Daoy (cell line): ENCODE measurements around the gene KICS2. TPM values are rescaled to one million over a fixed set of nuclear protein-coding genes. Genes with fewer than 3 reads are reported as not detected.
A peak's percentile ranks its signal among the peaks of the same experiment; 100 is the strongest.
"Not testable (repeated sequence)": the region's sequence is repeated elsewhere in the genome, so short reads cannot be mapped to it uniquely, and the experiment has no call there.

ENCODE experiments used
- DNase-seq: peaks from one replicate; pipeline ENCODE4 v3.0.0-alpha.2; 2015; ENCODE audit warnings: low read depth
- total RNA-seq: library from RNA; depleted of rRNA; stranded (reverse); fragments of >200 nt; shearing (Covaris generic); gene quantifications from 2 replicates; pipeline ENCODE4 v1.2.3, GENCODE V29; 2014

Gene KICS2
- total RNA-seq, 1 experiment from 2014 or later = 7.4 TPM

DNA sequence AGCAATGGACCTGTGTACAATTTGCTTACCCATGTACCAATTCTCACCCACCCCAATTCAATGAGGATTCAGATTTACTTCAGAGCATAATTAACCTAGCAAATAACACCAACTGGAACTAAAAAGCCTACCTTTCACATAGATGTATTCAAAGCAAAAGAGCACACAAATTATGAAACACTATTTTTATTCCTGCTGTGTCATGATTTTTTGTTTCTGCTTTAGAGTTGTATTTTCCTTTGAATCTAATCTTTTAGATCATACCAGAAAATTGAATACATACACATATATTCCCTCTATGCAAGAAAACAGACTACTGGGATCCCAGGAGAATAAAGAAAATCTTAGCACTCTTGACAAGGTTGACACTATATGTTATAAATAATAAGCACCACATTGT lies 5.9 kb downstream of the KICS2 start:
- no peak for DNase-seq

DNA sequence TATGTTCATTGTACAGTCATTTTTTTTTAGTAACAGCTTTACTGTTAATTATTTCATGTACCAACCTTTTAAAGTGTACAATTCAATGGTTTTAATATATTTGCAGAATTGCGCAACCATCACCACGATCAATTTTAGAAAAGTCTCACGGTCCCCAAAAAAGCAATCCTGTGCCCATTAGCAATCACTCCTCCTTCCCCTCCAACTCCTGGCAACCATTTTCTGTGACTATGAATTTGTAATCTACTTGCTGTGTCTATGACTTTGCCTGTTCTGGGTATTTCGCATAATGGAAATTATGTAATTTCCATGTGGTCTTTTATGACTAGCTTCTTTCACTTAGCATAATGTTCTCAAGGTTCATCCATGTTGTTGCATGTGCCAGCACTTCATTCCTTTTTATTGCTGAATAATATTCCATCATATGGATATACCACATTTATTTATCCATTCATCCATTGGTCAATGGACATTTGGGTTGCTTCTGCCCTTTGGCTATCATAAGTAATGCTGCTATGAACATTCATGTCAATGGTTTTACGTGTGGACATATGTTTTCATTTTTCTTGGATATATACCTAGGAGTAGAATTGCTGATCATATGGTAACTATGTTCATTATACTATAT lies 9.9 kb downstream of the KICS2 start:
- DNase-seq = no peak

DNA sequence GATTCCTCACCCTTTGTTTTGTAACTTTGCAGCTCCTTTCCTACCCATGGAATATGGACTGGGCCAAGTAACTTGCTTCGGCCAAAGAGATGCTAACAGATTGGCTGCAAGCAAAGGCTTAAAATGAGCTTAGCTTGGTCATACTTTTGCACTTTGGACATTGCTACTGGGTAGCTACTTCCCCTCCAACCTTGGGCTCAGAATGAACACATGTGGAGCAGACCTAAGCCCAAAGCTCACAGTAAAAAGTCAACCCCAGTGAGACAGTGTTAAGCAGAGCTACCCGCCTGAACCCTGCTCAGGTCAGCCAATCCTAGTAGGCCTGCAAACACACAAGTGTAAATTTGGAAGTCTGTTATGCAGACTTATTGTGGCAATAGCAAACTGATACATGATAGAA lies 14.6 kb downstream of the KICS2 start:
- no peak for DNase-seq

DNA sequence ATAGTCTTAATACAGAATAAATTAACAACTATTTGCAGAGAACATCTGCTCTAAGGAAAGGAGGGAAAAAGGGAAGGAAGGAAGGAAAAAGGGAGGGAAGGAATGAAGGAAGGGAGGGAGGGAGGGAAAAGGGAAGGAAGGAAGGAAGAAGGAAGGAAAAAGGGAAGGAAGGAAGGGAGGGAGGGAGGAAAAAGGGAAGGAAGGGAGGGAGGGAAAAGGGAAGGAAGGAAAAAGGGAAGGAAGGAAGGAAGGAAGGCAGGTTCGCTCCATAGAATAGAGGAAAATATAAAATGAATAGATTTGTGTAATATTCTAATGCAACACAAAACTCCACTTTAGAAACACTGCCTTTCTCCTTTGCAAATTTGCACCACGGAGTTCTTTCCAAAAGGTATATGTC lies 16.6 kb downstream of the KICS2 start:
- no peak for DNase-seq

DNA sequence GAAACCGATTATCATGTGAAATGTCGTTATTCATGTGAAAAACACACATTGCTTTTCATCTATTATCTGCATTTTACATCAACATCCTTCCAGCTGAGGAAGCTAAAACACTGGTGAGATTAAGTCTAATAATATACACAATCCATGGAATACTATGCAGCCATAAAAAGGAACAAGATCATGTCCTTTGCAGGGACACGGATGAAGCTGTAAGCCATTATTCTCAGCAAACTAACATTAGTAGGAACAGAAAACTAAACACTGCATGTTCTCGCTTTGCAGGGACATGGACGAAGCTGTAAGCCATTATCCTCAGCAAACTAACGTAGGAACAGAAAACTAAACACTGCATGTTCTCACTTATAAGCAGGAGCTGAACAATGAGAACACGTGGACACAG lies 18.3 kb downstream of the KICS2 start:
- DNase-seq = no peak

DNA sequence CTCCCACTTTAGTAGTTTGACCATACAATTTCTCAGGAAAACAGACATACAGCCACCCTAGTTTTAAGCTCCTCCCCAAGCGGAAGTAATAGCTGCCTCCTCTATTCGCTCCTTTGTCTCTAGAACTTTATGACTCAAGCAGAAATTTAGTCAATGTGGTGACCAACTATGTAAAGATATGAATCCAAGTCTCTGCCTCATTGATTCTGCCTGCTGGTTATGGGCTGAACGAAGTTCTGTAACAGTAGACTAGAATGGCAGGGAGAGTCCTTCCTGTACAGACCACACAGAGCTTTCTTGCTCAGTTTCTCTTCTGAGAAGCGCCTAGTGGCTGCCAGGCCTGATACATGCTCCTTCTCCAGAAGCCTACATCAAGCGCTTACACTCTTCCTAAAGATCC lies 19.1 kb downstream of the KICS2 start:
- DNase-seq = no peak

DNA sequence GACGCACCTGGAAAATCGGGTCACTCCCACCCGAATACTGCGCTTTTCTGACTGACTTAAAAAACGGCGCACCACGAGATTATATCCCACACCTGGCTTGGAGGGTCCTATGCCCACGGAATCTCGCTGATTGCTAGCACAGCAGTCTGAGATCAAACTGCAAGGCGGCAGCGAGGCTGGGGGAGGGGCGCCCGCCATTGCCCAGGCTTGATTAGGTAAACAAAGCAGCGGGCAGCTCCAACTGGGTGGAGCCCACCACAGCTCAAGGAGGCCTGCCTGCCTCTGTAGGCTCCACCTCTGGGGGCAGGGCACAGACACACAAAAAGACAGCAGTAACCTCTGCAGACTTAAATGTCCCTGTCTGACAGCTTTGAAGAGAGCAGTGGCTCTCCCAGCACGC lies 26.3 kb downstream of the KICS2 start:
- not testable (repeated sequence) for DNase-seq

DNA sequence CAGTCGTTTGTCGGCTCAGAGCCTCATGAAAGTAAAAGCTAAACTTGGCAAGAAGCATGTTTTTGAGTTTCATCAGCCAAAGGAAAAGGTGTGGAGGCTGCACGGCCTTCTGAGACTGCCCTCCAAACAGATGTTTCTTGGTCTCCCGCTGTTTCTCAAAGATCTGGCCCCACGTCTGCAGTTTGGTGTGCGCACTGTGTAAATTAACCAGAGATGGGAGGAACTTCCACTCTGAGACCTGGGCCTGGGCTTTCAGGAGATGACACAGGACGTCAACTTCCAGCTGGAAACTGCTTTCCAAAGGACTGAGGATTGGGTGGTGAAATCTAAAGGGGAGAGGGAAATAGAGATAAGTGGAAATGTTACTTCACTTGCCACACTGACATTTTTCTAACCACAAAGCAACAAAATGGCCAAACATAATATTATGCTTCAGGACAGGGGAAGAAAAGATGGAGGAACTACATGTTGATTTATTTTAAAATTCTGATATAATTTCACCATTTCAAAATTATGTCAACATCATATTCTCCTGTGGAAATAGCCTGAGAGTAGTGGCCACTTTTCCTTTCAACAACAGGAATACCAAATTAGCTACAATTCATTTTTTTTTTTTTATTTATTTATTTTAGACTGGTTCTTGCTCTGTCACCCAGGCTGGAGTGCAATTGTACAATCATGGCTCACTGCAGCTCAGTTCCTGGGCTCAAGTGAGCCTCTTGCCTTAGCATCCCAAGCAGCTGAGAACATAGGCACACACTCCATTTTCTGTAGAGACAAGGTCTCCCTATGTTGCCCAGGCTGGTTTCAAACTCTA lies 27.6 kb downstream of the KICS2 start:
- DNase-seq = no peak

DNA sequence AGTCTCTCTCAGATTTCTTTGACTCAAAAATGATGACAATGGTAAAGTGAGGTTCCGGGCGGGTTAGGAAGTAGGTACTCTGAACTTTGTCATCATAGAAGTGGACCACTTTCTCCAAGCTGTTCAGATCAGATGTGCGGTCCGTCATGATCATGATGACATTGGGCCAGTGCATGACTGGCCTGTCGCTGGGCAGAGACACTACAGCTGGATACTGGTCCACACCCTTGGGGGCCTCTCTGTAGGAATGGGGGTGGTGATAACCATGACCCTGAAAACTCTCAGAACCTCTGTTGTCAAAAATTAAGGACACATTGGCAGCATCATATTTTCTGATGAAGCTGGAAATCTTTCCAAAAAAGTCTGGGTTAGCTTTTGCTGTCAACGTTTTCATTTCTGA lies 28.2 kb downstream of the KICS2 start:
- DNase-seq = no peak

DNA sequence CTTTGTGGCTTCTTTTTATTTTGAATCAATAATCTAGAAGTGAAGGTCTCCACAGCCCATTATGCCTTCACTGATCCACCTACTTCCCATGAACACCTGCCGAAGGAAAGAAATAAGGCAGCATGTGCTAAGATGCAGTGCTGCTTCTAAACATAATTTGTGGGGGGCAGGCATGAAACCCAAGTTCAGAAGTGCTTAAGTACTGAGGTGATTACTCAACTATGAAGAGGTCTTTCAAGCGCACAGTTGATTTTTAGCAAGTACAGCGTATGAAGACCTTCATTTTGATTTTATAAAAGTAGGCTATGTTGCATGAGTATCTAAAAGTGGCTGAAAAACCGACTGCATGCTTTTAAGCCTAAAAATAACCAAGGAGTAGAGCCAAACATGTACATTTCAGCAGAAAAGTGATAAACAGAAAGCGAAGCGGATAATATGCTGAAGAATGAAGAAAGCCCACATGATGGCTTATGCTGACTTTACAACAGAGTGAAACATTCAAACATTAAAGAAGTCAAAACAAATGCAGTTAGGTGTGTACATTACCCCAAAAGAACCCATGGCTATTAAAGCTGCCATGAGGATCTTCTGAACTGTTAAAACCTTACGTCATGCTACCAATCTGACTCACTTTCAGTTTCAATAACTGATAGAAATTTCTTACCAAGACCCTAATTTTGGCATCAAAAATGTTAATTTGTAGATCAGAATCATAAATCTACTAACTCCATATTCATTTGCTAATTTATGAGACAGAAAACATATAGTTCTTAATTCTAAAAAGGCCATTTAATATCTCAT lies 29.3 kb downstream of the KICS2 start:
- no peak for DNase-seq

DNA sequence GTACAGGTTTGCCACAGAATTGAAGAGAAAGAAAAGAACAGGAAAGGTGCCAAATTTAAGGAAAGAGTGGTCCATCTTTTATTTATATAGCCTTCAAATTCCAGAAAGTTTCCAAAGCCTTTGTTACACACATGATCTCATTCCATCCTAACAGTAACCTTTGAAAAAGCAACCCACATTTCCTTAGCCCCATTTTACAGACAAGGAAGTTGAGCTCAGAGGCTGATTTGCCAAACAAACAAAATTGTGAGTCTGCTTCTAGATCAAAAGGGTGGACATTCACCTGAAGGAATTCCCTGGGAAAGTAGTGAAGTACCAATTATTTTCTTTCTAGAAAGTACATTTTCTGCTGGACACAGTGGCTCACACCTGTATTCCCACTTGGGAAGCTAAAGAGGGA lies 32.0 kb downstream of the KICS2 start:
- DNase-seq = no peak

DNA sequence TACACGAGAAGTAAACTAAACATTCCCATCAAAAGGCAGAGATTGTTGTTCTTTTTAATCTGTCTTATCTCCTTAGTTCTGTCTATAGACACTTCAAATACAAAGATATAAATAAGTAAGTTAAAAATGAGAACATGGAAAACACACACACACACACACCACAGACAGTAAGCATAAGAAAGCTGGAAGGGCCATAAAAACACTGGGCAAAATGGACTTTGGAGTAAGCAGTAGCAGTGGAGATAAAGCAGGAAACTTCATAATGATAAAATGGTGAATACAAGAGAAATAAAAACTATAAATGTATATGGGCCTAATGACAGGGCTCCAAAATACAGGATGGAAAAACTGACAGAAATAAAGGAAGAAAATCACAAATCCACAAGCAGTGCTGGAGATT lies 32.6 kb downstream of the KICS2 start:
- no peak for DNase-seq

DNA sequence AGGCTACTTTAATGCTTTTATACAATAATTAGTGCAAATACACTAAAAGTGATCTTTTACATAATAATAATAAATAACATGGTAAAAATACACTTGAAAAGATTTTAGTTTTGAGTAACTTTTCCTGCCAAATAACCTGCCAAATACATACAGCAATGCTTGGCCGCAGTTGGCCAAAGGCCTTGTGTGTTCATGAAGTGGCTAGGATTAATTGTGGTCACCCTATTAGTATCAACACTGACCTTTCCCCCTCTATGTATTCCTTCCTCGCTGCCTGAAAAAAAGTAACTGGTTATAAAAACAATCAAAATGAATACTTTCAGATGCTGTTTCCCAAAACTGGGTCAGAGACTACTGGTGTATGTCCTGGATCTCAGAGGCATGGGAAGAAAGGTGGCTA lies 34.3 kb downstream of the KICS2 start:
- DNase-seq = no peak

DNA sequence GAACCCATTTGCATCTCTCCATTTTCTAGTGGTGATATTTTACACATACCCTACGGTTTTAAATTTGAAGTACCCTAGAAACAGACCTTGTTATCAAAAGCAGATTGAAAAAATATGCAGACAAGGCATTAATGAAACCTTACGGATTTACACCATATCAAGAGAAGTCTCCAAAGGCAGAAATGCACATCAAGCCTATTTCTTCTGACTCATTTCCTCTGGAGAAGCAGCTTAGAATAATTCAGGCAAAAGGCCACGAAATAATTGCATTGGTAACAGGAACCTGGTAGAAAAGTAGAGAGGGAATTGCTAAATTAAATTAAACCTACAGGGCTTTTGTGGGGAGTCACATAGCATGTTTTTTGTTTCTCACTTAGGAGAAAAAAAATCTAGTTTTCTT lies 34.7 kb downstream of the KICS2 start:
- peak; percentile 74 for DNase-seq

DNA sequence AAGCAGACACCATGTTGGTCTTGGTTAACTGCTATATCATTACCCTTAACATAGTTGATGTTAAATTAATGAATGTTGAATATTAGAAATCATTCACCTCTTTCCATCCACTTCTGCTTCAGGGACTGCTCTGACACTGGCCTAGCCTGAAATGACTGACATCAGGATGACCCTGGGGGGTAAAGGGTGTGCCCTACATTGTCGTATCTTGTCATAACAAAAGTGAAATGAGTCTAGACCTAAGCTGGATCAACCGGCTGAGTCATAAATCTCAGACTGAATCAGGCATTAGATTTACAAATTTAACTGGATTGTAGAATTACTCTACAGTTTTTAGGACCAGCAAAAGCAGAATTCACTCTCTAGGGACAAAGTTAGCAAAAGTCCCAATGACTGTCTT lies 35.3 kb downstream of the KICS2 start:
- peak; percentile 77 for DNase-seq

DNA sequence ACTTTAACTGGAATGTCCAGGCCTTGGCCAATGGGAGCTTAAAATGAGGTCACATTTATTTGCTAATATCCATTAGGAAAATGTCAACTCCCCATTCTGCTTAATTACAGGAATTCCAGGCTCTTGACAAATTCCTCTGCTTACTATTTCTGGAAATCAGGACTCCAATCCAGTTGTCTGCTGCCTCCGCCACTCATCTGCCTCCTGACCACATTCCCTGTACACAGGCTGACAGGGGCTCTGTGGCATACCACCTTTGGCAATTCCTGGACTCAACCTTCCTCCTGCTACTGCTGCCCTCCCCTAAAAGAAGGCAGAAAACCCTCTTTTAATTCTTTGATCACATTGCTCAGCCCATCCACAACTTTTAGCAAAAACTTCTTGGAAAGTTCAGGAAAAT lies 37.9 kb downstream of the KICS2 start:
- no peak for DNase-seq

DNA sequence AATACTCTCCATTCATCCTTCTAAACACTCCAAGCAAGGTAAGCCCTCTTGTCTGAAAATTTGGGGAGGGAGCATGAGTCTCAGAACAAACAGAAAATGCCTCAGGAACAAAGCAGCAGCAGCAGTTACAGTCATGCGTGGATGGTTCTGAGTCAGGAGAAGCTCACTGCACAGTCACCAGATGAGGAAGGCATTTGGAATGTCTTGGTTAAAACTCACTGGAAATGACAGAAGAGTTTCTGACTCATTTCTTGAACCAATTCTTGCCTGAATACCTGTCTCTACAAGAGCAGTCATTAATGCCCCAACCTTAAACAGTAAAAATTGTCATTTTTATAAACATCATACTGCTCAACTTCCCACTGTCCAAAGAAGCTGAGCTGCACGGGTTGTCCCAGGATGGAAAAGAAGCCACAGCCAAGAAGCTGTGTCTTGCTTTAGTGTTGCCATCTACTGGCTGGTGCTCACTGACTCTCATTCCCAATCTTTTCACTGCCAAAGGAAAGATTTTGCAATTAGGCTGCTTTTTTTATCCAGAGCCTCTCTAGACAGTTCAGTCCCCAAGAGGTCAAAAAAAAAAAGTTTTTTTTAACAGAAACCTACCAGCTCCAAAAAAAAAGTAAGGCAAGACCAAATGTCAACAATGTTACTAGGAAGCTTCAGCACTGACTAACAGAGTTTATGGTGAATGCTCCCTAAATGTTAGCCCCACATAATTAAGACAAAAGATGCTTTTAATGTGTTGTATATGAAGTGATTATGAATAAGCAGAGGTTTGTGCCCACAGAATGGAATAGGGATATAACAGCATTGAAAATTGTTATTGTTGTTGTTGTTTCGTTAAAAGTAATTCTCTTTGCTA lies 40.4 kb downstream of the KICS2 start:
- peak; percentile 97 for DNase-seq

DNA sequence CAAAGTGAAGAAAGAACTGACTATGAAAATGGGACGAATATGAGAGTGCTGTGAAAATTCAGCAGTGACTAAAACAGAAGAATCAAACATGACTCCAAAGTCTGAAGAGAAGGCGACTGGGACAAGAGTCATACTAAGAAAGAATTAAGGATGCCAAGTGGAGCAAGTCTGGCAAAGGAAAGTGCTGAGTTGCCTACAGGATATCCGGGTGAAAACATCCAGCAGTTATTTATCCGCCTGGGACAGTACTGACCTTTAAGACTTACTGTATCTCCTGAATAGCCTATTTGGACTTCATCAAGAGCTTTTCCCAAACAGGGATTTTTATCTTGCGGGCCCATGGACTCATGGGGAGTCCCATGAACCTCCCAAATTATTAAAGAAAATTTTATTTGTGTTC lies 41.1 kb downstream of the KICS2 start:
- DNase-seq = peak; percentile 82

DNA sequence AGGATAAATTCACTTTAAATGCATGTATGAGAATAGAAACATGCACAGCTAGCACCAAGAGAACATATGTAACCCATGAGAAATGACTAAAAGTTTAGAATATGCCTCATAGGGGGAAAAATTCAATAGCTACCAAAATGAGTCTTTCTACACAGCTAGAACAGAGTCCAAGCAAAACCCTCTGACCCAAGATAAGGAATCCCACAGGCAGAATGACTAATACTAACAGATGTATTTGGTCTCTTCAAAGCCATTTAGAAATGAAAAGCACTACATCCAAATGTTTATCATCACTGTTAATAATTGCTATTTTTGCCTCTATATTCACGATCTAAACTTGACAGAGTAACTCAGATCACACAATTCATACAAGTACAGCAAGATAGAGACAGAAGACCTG lies 44.0 kb downstream of the KICS2 start:
- DNase-seq = peak; percentile 72

DNA sequence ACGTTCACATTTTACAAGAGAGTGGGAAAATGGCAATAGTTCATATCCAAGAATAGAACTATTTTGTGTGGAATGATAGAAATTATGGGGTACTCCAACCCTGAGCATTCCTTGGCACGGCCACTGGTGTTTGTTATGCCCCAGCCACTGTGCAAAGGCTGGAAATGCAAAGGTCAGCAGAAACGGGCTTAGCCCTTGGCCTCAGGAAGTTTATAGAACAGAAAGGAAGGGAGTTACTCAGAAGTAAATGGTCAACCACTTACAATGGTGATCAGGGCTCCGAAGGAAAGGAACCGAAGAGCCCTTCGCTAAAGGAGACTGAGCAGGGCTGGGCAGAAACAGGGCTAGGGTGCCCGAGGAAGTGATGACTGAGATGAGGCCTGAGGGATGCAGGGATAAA lies 45.1 kb downstream of the KICS2 start:
- no peak for DNase-seq

DNA sequence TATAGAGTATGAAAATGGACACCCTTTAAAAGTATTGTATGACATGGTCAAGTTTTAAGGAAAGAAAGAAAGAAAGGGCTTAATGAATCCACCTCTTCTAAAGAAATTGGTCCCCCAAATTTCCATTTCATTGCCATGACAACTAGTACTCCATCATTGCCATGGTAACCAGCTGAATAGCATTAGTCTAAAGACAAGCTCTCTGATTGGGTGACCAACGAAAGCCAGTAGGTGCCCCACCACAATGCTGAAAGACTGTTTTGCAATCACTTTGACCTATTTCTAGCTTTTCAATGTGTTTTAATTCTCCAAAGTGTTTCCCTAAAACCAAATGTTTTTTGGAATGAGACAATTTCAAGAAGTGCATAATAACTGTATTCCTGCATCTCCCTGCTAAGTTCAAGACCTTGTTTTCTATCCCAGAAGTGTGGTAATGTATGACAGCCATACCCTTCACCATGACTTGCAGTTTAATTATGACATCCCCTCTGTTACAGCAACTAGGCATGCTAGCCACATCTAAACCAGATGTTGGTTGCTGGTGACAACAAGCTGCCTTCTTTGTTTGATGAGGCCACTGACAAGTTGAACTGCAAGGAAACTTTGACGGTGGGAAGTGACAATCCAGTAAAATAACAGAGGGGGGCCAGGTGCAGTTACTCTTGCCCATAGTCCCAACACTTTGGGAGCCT lies 46.7 kb downstream of the KICS2 start:
- no peak for DNase-seq
